HG03460 (cell line): ENCODE results near the gene TBL3.

ENCODE experiments used
- ATAC-seq: cut with Tn5 transposase; IDR thresholded peaks from one replicate; pipeline ENCODE4 v1.9.1; 2021; ENCODE audit not compliant: unreplicated experiment

TBL3 gene

DNA sequence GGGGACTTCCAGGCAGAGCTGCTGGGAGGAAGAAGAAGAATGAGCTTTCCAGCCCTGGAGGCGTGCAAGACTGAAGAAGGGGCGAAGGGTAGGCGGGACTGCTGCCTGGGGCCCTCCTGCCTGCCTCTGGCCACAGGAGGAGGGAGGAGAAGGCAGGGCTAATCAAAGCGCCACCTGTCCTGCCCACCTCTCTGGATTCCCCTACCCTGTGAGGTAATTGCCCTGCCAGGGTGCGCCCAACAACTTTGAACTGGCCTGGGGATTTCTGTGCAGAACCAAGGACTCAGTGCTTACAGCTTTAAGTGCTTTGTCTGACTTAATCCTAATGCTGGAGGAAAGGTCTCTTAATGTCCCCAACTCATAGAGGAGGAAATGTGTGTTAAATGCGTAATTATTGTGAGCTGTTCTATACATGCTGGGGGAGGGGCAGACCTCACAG, 9.6 kb downstream of the TBL3 start, which contains the start of gene NOXO1:
NOXO1 (minus strand) TSS at position 72 of the 439 bp plus-strand sequence. CDS start 290 bp downstream, outside the sequence.
- no peak for ATAC-seq

DNA sequence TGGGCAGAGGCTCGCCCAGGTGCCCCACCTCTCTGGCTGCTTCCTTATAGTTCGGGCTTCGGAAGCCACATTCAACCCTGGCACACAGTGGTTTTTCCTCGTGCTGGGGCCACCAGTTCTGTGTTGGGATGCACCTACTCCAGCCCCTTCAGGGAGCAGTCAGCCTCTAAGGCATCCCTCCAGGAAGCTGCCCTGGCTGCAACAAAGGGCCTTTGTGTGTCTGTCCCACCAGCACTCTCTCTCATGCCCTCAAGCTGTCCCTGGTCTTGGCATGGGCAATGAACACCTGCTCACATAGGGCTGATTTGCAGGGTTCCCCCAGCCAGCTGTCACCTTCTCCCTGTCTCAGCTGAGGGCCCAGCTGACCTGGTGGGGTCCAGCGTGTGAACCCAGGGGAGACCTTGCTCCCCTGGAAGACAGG, 10.2 kb downstream of the TBL3 start:
- ATAC-seq: no peak

DNA sequence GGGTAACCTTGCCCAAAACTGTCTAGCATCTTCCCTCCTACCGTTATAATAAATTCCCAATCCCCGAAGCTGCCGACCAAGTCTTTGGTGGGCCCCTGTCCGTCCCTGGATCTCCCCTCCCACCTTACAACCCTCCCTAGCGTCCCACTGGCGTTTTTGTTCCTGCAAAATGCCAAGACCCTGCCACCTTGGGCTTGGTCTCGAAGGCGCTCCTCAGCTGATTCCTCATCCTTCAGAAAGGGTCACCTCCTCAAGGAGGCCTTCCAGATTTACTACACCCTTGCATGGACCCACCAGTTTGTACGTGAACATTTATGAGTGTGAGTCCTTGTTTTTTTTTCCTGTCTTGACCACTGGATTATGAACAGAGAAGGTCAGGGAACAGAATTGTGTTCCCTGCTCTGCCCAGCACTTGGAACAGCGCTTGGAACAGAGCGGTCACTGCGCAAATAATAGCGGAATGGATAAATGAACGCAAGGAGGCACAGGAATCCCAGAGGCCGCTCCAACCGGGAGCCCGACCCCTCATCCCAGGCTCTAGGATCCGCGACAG, 11.2 kb downstream of the TBL3 start:
- ATAC-seq: no peak

DNA sequence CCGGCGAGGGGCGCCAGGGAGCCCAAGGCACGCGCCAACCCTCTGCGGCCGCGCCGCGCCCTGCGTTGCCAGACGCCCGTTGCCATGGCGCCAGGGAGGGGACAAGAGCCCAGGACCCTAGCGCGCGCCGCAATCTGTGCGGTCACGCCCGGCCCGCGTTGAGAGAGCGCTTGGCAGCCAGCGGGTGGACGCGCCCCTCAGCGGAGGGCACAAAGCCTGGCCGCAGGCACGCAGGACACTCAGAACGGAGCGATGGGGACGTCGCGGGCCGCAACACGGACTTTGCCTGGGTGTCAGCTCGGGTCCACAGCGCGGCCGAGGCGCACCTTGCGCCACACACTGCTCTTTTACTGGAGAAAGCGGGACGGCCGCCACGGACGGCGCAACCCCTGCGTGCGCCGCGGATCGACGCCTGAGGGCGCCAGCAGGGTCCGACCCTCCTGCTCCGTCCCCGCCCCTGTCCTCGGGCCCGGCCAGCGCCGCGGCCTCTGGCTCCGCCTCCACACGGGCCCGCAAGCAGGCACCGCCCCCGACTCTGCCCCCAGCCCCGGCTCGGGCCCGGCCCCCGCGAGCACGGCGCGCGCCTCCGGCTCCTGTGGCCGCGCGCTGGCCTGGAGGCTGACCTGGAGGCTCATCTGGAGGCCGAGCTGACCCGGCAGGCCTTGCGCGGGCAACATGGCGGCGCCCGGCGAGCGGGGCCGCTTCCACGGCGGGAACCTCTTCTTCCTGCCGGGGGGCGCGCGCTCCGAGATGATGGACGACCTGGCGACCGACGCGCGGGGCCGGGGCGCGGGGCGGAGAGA, 11.9 kb downstream of the TBL3 start, which contains the start of gene GFER:
GFER (plus strand) TSS at position 650 of the 803 bp plus-strand sequence; CDS start at position 676, 26 bp downstream.
- peak; percentile 66 for ATAC-seq

DNA sequence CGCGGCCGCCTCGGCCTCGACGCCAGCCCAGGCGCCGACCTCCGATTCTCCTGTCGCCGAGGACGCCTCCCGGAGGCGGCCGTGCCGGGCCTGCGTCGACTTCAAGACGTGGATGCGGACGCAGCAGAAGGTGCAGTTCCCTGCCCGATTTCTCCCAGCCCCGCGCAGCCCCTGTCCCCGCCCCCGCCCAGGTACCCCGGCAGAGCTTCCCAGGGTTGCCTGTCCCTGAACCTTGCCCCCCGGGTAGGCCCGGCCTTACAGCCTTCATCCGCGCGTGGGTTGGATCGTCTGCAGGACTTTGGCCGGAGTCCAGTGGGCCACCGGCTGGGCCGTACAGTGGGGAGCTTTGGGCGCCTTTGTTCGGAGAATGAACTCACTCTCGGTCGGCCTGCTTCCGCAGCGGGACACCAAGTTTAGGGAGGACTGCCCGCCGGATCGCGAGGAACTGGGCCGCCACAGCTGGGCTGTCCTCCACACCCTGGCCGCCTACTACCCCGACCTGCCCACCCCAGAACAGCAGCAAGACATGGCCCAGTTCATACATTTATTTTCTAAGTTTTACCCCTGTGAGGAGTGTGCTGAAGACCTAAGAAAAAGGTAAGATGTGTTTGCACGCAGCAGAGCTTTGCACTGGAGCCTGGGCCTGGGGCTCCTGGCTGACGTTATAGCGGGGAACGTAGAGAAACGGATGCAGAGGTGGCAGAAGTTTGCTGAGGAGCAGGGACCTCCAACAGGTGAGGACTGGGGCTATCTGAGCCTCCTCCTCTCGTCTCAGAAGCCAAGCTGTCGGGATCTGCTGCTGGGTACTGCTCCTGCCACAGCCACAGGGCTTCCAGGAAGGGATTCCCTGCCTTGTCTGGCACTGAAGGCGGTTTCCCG, 12.7 kb downstream of the TBL3 start:
- ATAC-seq: no peak

DNA sequence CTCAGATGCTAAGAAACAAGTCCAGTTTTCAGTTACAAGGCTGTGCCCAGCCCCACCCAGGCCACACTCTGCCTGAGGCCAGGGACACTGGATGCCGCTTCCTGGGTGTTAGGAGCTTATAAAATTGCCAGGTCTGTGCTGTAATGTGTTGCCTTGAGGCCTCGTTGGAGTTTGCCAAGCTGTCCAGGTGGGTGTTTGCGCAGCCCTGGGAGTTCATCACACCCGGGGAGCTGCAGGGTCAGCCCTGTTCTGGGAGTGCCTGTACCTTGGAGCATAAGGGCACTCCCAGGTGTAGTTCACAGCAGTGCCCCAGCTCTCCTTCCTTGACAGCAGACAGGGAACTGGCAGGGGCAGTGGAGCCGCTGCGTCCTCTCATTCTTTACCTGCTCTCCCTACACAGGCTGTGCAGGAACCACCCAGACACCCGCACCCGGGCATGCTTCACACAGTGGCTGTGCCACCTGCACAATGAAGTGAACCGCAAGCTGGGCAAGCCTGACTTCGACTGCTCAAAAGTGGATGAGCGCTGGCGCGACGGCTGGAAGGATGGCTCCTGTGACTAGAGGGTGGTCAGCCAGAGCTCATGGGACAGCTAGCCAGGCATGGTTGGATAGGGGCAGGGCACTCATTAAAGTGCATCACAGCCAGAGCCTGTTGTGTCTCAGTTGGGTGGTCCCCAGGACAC, 13.8 kb downstream of the TBL3 start:
- no peak for ATAC-seq

DNA sequence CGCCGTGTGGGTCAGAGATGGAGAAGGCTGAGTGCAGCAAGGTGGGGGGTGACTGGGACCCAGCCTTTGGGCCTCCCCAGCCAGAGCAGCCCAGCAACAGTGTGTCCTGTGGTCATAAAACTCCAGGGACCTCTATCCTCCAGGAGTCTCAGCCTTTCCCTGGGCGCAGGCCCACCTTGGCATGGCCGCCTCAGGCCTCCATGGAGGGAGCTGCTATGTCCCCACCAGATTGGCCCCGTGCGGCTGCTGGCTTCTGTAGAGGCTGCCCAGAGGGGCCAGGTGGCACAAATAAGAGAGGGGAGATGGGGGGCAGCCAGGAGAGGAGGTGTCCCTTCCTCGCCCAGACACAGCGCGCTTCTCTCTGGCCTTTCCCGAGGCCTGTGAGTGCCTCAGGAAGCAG, 15.3 kb downstream of the TBL3 start:
- no peak for ATAC-seq

DNA sequence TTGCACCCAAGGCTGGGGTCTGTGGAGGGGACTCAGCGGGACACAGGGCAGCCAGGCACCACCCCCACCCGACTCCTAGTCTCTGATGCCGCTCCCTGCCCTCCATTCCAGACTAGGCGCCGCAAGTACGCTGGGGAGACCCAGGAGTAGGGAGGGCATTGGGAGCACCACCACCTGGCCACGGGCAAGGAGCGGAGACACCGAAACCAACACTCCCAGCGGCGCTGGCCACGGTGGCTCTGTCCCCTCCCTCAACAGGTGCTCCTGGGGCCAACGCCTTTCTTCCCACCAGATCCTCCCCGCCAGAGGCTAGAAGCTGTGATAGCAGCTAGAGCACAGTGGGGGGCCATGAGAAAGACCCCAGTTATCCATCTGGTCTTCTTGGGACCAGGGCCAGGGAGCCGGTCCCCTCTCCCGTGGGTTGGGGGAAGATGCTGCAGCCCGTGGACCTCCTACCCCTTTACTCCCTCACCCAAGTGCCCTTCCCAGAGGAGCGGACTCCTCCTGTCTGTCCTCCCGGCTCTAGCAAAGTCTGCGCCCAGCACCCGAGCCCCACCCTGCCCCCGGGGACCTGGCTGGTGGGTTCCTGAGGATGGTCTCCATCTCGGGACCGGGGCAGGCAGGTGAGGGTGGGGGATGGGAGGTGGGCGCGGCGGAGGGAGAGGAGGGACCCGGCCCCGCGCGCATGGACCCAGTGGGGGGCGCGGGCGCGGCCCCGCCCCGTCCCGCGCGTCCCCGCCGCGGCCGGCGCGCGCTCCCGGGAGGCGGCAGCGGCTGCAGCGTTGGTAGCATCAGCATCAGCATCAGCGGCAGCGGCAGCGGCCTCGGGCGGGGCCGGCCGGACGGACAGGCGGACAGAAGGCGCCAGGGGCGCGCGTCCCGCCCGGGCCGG, 17.6 kb downstream of the TBL3 start, which contains the start of gene SYNGR3:
SYNGR3 (plus strand) TSS at position 762 of the 892 bp plus-strand sequence. CDS start 133 bp downstream, outside the sequence.
- no peak for ATAC-seq

DNA sequence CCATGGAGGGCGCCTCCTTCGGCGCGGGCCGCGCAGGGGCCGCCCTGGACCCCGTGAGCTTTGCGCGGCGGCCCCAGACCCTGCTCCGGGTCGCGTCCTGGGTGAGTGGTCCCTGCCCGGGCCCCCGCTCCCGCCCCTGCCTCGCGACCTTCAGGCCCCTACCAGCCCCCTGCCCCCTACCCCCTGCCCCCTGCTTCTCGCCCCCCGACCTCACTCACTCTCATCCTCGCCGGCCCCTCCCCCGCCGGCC, 18.2 kb downstream of the TBL3 start:
- ATAC-seq: no peak

DNA sequence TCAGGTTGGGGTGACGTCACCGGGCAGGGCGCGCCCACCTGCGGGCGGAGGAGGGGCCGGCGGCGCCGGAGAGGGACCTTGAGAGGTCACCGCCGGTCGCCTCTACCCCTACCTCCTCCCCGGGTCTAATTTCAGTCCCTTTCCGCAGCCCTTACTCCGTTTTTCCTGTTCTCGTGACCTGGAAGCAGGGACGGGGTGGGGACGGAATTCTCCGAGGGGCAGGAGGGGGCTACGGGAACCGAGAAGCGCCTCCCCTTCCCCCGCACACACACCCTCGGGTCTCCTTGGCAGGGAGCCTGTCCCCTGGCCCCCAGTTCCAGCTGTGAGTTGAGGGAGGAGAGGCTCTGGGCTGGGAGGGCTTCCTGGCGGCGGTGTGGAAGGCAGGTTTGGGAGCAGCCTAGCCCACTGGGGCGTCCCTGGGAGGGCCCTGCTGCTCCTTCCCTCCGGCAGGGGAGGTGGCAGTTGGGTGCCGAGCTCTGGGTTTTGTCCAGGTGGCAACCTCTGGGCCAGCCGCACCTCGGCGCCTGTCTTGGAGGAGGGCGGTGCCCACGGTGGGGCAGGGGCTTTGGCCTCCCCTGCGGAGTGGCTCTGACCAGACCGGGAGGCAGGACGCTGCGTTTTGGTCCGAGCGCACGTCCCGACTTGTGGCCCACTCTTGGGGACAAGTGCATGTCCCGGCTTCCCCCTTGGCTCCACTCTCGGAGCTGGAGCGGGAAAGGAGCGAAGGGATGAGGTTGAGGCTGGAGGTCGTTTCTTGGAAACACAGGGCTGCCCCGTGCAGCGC, 18.7 kb downstream of the TBL3 start:
- no peak for ATAC-seq

DNA sequence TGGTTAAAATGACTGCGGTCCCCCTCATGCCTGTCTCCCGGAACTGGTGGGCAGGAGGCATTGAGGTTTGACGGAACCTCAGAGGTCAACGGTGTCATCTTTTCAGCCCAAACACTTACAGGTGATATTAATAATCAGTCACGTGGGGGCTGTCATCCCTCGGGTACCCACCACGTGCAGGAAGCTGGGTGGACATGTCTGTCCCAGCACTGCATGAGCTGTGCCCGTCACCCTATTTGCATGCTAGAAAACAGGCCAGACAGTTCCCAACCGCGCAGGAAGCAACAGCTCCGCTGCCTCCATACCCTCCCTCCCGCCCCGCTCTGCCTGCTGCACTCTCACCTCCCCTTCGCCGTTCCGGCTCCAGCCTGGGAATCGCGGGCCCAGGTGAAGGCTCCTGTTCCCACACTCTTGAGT, 19.3 kb downstream of the TBL3 start:
- ATAC-seq: no peak

DNA sequence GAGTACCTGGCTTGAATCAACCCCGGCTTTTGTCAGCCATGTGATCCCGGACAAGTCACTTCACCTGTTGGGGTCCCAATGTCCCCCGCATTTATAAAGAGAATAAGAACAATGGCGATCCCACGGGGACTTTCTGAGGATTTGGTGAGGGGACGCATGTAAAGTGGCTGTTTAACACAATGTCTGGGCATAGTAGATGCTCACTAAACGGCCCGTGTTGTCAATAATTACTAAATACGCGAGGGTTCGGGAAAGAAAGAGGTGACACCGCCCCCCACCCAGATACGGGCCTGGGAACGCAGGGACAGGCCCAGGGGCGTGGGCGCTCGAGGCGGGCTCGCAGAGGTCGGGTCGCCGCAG, 19.7 kb downstream of the TBL3 start:
- ATAC-seq: no peak

DNA sequence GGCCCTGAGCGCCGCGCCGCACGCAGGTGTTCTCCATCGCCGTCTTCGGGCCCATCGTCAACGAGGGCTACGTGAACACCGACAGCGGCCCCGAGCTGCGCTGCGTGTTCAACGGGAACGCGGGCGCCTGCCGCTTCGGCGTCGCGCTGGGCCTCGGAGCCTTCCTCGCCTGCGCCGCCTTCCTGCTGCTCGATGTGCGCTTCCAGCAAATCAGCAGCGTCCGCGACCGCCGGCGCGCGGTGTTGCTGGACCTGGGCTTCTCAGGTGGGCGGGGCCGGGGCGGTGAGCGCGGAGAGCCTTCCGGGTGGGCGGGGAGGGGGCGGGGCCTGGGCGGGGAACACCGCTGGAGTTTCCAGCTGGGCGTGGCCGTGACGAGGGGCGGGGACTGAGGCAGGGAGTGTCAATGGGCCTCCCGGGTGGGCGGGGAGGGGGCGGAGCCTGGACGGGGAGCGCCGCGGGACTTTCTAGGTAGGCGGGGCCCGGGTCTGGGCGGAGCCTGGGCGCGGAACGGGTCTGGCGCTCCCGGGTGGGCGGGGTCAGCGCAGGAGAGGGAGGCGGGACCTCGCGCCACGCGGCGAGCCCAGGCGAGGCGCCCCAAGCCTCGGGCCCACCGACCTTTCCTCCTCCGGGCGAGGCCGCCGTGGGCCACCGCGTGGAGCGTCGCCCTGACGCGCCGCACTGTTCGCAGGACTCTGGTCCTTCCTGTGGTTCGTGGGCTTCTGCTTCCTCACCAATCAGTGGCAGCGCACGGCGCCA, 20.3 kb downstream of the TBL3 start:
- ATAC-seq: peak; percentile 39

DNA sequence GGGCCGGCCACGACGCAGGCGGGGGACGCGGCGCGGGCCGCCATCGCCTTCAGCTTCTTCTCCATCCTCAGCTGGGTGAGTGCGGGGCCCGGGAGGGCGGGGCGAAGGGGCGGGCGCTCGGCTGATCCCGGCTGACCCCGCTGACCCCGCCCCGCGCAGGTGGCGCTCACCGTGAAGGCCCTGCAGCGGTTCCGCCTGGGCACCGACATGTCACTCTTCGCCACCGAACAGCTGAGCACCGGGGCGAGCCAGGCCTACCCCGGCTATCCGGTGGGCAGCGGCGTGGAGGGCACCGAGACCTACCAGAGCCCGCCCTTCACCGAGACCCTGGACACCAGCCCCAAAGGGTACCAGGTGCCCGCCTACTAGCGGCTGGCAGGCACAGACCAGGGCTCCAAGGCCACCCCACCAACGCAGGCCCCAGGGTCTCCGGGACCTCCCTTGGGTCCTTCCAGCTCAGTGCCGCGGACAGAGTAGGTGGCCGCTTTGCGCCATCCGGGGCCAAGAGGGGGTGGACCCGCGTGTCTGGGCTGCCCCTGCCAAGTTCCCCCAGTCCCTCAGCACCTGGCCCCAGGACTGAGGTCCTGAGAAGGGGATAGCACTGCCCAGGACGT, 21.0 kb downstream of the TBL3 start:
- ATAC-seq: no peak

DNA sequence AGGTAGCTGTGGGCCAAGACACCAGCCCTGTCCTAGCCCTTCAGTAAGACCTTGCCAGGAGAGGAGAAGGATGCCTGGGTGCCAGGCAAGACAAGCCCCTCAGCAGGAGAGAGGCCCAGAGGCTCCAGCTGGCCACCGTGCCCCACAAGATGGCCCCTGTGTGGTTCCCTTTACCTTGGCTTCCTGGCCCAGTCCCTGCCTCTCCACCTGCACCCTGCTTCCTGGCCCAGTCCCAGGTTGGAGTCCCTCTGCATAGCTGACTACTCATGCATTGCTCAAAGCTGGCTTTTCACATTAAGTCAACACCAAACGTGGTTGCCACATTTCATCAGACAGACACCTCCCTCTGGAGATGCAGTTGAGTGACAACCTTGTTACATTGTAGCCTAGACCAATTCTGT, 21.9 kb downstream of the TBL3 start:
- no peak for ATAC-seq

DNA sequence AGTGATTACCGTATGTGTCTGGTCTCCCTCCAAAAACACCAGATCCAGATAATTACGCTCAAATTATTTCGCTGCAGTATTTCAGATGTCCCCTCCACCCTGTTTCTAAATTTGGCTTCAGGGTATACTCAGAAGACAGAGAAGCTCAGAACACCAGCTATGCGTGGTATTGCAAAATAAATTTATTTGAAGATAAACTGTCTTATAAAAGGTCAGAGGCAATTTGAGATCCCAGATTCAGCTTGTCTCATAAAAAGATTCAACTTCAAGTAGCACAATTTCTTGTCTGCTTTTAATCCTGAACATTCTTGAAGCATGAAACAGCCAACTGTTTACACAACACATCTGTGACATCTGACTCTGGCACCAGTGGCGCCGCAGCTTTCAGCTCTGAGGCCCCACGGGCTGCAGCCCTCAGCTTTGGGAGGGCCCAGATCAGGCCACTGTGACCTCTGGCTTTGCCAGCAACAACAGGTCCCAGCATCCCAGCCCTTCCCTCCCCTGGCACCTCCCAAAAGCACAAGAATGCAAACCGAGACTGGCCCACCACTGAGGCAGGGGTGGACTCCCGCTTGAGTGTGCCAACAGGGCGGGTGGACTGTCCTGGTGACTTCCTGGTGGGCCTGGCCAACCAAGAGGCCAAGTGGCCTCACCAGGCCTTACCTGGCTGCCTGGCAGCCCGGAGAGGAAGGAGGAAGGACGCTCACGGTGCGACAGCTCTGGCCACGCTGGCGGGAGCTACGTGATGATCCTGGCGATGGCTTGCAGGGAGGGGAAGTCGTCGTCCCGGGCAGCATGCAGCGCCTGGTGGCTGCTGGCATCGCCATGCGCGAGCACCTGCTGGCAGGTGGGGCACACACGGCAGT, 25.9 kb downstream of the TBL3 start:
- no peak for ATAC-seq

DNA sequence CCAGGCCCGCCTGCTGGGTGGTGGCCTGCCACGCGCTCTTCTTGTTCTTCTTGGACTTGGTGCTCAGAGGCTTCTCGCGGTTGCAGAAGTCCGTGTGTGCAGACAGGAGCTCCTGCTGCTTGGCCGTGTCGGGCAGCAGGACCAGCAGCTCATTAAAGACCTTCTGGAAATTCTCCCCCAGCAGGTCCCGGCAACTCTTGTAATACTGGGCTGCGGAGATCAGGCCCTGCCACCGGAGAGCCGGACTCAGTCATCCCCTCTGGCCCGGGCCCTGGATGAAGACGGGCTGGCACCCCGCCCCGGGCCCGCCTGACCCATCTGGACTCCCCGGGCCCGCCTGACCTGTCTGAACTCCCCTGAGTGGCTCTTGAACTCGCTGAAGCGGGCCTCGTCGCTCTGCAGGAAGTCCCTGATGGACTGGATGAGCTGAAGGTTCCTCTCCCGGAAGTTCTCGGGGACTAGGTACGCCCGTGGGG, 26.5 kb downstream of the TBL3 start:
- ATAC-seq: no peak
